ENCODE measurements around the gene TTC22.

The TTC22 gene

DNA sequence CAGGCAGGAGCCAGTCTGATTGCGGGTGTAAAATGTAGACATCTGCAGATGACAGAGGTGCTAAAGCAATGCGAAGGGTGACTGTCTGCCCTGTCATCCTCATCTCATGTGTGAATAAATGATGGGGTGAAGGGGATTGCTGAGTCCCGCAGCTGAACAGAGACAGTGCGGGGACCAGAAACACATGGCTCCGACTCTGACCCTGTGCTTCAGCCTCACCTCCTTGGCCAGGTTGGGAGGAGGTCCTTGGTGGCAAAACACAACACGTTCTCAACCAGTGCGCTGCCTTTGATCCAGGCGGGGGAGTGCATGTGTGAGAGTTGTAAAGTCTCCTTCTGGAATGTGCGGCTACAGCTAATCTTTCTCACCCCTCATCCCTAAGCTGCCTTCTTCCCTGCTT lies 32.0 kb upstream of the TTC22 start:
- ATAC-seq (ENCODE audit: insufficient read depth, low read depth) (no peak), DNase-seq (no peak)
- H3K4me3 ChIP-seq (ENCODE audit: low read depth in 1 of 2, low read length in 2 of 2) = no peak overlapping the region
- peaks cover 6% of the 10 kb centered on the region for H3K27me3 ChIP-seq (ENCODE audit: insufficient read depth, low read length, poor library complexity)
- no peak overlapping the region for H3K4me2 ChIP-seq (ENCODE audit: insufficient read depth, low read length)
- no peak overlapping the region for H3K27ac ChIP-seq (ENCODE audit: low read length)
- no peak overlapping the region for H2AFZ ChIP-seq (ENCODE audit: low read depth, low read length)
- H3K79me2 ChIP-seq (ENCODE audit: insufficient read depth, low read length) = no peaks in the 10 kb centered on the region
- H3K4me1 ChIP-seq (ENCODE audit: insufficient read depth, low read length) = no peaks in the 10 kb centered on the region
- no peaks in the 10 kb centered on the region for H3K36me3 ChIP-seq (ENCODE audit: insufficient read depth, low read length)
- H3K9ac ChIP-seq (ENCODE audit: low read depth, low read length) = no peak overlapping the region
- H4K20me1 ChIP-seq (ENCODE audit: insufficient read depth, low read length) = no peaks in the 10 kb centered on the region
- peaks cover 3% of the 10 kb centered on the region for H3K9me3 ChIP-seq (ENCODE audit: insufficient read depth, low read length, severe bottlenecking)
- no peak for TF ChIP-seq EZH2 (IDR thresholded peaks at IDR 0.05; ENCODE audit: borderline replicate concordance, low read depth, low read length, severe bottlenecking)
- TF ChIP-seq, protein P1, sequence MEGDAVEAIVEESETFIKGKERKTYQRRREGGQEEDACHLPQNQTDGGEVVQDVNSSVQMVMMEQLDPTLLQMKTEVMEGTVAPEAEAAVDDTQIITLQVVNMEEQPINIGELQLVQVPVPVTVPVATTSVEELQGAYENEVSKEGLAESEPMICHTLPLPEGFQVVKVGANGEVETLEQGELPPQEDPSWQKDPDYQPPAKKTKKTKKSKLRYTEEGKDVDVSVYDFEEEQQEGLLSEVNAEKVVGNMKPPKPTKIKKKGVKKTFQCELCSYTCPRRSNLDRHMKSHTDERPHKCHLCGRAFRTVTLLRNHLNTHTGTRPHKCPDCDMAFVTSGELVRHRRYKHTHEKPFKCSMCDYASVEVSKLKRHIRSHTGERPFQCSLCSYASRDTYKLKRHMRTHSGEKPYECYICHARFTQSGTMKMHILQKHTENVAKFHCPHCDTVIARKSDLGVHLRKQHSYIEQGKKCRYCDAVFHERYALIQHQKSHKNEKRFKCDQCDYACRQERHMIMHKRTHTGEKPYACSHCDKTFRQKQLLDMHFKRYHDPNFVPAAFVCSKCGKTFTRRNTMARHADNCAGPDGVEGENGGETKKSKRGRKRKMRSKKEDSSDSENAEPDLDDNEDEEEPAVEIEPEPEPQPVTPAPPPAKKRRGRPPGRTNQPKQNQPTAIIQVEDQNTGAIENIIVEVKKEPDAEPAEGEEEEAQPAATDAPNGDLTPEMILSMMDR (IDR thresholded peaks at IDR 0.05; ENCODE audit: borderline replicate concordance, extremely low read depth, low read length, poor library complexity, severe bottlenecking) = no peak

DNA sequence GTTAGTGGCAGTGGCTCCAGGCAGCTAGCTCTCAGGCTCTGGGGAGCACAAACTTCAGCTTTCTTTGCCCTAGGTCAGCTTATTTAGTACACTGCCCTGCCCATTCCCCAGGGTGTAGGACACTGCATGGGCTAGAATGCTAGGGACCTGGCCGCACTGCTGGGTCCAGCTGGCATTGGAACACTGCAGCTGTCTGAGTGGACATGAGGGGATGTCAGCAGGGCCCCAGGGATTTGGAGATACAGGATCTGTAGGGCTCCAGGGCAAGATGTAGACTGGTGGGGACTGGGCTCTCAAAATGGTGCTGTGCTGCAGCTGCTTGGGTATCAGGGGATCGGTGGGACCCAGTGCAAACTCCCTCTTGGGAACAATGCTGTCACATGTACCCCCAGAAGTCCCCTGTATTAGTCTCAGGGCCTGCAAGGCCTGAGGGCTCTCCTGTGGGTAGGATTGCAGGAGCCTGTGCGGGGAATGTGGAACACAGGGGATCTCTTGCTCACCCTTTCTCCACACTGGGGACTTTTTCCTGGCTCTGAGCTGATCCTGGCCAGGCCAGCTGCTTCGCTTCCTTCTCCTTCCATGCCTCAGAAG lies 25.2 kb upstream of the TTC22 start:
- Histone ChIP-seq H3K4me1 (ENCODE audit: insufficient read depth, low read length) (no peaks in the 10 kb centered on the region), H3K4me2 (ENCODE audit: insufficient read depth, low read length) (no peak overlapping the region), H3K36me3 (ENCODE audit: insufficient read depth, low read length) (no peaks in the 10 kb centered on the region), H3K79me2 (ENCODE audit: insufficient read depth, low read length) (no peaks in the 10 kb centered on the region), H3K27me3 (ENCODE audit: insufficient read depth, low read length, poor library complexity) (no peaks in the 10 kb centered on the region), H4K20me1 (ENCODE audit: insufficient read depth, low read length) (no peaks in the 10 kb centered on the region), H3K4me3 (ENCODE audit: low read depth in 1 of 2, low read length in 2 of 2) (no peak overlapping the region), H3K27ac (ENCODE audit: low read length) (no peak overlapping the region), H3K9ac (ENCODE audit: low read depth, low read length) (no peak overlapping the region), H3K9me3 (ENCODE audit: insufficient read depth, low read length, severe bottlenecking) (peaks cover 19% of the 10 kb centered on the region), H2AFZ (ENCODE audit: low read depth, low read length) (no peak overlapping the region)
- no peak for TF ChIP-seq EZH2 (IDR thresholded peaks at IDR 0.05; ENCODE audit: borderline replicate concordance, low read depth, low read length, severe bottlenecking)
- TF ChIP-seq, protein P1 (IDR thresholded peaks at IDR 0.05; ENCODE audit: borderline replicate concordance, extremely low read depth, low read length, poor library complexity, severe bottlenecking) = no peak
- ATAC-seq (ENCODE audit: insufficient read depth, low read depth) (no peak), DNase-seq (no peak)

DNA sequence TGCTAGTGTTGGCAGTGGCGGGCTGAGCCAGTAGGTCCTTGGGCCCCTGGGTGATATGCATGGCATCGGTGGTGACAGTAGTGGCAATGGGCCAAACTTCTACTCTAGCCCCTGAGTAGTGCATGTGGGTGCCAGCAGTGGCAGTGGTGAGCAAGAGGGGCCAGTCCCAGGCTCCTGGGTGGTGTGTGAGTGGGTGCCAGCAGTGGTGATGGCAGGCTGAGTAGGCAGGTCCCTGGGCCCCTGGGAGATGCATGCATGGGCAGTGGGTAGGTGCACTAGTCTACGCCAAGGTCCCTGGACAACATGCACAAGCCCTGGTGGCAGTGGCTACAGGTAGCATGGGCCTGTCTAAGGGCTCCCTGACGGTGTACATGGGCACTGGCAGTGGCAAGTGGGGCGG lies 24.6 kb upstream of the TTC22 start:
- H3K9me3 ChIP-seq (ENCODE audit: insufficient read depth, low read length, severe bottlenecking) = peaks cover 16% of the 10 kb centered on the region
- H3K4me3 ChIP-seq (ENCODE audit: low read depth in 1 of 2, low read length in 2 of 2) = no peak overlapping the region
- no peak overlapping the region for H3K27ac ChIP-seq (ENCODE audit: low read length)
- no peaks in the 10 kb centered on the region for H3K79me2 ChIP-seq (ENCODE audit: insufficient read depth, low read length)
- H3K36me3 ChIP-seq (ENCODE audit: insufficient read depth, low read length) = no peaks in the 10 kb centered on the region
- H3K4me2 ChIP-seq (ENCODE audit: insufficient read depth, low read length) = no peak overlapping the region
- no peak for TF ChIP-seq EZH2 (IDR thresholded peaks at IDR 0.05; ENCODE audit: borderline replicate concordance, low read depth, low read length, severe bottlenecking)
- TF ChIP-seq, protein P1 (IDR thresholded peaks at IDR 0.05; ENCODE audit: borderline replicate concordance, extremely low read depth, low read length, poor library complexity, severe bottlenecking) = no peak
- no peaks in the 10 kb centered on the region for H3K27me3 ChIP-seq (ENCODE audit: insufficient read depth, low read length, poor library complexity)
- ATAC-seq (ENCODE audit: insufficient read depth, low read depth) (no peak), DNase-seq (no peak)
- no peaks in the 10 kb centered on the region for H3K4me1 ChIP-seq (ENCODE audit: insufficient read depth, low read length)
- no peak overlapping the region for H2AFZ ChIP-seq (ENCODE audit: low read depth, low read length)
- H4K20me1 ChIP-seq (ENCODE audit: insufficient read depth, low read length) = no peaks in the 10 kb centered on the region
- H3K9ac ChIP-seq (ENCODE audit: low read depth, low read length) = no peak overlapping the region
